Ishikawa (cell line): ENCODE results near the gene TRAIP.

Source experiments
- CEBPB ChIP-seq: IDR thresholded peaks from 2 replicates; pipeline ENCODE4 v1.6.1; 2012
- CREB1 ChIP-seq: IDR thresholded peaks from 2 replicates; pipeline ENCODE4 v1.6.1; 2012; ENCODE audit warnings: low read depth
- EGR1 ChIP-seq: IDR thresholded peaks from 2 replicates; pipeline ENCODE4 v1.6.1; 2012
- EP300 ChIP-seq: IDR thresholded peaks from 2 replicates; pipeline ENCODE4 v1.6.1; 2012; ENCODE audit warnings: borderline replicate concordance
- FOXM1 ChIP-seq: IDR thresholded peaks from 2 replicates; pipeline ENCODE4 v1.6.1; 2012; ENCODE audit warnings: low read depth, borderline replicate concordance
- NFIC ChIP-seq: IDR thresholded peaks from 2 replicates; pipeline ENCODE4 v1.6.1; 2012
- RAD21 ChIP-seq: IDR thresholded peaks from 2 replicates; pipeline ENCODE4 v1.6.1; 2012; ENCODE audit warnings: low read depth
- TAF1 ChIP-seq: IDR thresholded peaks from 2 replicates; pipeline ENCODE4 v1.6.1; 2012; ENCODE audit warnings: low read depth, mild to moderate bottlenecking
- TCF12 ChIP-seq: IDR thresholded peaks from 2 replicates; pipeline ENCODE4 v1.6.1; 2012; ENCODE audit warnings: low read depth
- TEAD4 ChIP-seq: IDR thresholded peaks from 2 replicates; pipeline ENCODE4 v1.6.1; 2012
- YY1 ChIP-seq: IDR thresholded peaks from 2 replicates; pipeline ENCODE4 v1.6.1; 2012; ENCODE audit warnings: low read depth
- ZBTB7A ChIP-seq: IDR thresholded peaks from 2 replicates; pipeline ENCODE4 v1.6.1; 2012; ENCODE audit warnings: low read depth
- TF ChIP-seq, protein P1 (sequence below): IDR thresholded peaks from 2 replicates; pipeline ENCODE4 v1.6.1; 2012
- TF ChIP-seq, protein P2 (sequence below): IDR thresholded peaks from 2 replicates; pipeline ENCODE4 v1.6.1; 2012; ENCODE audit warnings: low read depth, mild to moderate bottlenecking
- TF ChIP-seq, protein P3 (sequence below): IDR thresholded peaks from 2 replicates; pipeline ENCODE4 v1.6.1; 2012

The TRAIP gene

GRCh38 chr3:49877716-49878115 lies 21.4 kb upstream of the TRAIP start:
- TF ChIP-seq FOXM1 (no peak), TAF1 (no peak), TCF12 (no peak), CREB1 (no peak), YY1 (no peak), EGR1 (no peak), EP300 (no peak), TEAD4 (no peak), ZBTB7A (no peak), NFIC (no peak), RAD21 (no peak), CEBPB (no peak)
- TF ChIP-seq, protein P1, sequence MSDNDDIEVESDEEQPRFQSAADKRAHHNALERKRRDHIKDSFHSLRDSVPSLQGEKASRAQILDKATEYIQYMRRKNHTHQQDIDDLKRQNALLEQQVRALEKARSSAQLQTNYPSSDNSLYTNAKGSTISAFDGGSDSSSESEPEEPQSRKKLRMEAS: no peak
- TF ChIP-seq, protein P2, sequence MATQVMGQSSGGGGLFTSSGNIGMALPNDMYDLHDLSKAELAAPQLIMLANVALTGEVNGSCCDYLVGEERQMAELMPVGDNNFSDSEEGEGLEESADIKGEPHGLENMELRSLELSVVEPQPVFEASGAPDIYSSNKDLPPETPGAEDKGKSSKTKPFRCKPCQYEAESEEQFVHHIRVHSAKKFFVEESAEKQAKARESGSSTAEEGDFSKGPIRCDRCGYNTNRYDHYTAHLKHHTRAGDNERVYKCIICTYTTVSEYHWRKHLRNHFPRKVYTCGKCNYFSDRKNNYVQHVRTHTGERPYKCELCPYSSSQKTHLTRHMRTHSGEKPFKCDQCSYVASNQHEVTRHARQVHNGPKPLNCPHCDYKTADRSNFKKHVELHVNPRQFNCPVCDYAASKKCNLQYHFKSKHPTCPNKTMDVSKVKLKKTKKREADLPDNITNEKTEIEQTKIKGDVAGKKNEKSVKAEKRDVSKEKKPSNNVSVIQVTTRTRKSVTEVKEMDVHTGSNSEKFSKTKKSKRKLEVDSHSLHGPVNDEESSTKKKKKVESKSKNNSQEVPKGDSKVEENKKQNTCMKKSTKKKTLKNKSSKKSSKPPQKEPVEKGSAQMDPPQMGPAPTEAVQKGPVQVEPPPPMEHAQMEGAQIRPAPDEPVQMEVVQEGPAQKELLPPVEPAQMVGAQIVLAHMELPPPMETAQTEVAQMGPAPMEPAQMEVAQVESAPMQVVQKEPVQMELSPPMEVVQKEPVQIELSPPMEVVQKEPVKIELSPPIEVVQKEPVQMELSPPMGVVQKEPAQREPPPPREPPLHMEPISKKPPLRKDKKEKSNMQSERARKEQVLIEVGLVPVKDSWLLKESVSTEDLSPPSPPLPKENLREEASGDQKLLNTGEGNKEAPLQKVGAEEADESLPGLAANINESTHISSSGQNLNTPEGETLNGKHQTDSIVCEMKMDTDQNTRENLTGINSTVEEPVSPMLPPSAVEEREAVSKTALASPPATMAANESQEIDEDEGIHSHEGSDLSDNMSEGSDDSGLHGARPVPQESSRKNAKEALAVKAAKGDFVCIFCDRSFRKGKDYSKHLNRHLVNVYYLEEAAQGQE: no peak
- TF ChIP-seq, protein P3, sequence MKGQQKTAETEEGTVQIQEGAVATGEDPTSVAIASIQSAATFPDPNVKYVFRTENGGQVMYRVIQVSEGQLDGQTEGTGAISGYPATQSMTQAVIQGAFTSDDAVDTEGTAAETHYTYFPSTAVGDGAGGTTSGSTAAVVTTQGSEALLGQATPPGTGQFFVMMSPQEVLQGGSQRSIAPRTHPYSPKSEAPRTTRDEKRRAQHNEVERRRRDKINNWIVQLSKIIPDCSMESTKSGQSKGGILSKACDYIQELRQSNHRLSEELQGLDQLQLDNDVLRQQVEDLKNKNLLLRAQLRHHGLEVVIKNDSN: no peak

DNA sequence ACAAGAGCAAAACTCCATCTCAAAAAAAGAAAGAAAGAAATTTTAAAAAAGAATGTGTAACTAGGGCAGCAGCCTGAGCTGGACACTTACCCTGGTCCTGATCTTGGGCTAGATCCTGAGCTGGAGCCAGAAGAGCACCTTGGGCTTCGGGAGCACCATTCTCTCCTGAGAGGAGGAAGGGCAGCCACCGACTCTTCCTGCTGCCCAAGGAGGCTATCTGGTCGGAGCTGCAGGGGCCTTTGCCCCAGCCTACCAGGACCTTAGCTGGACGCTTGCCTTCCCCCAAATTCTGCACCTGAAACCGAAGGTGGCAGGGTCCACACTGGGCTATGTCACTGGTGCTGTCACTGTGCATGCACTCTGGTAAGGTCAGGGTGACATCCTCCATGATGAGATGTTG lies 20.2 kb upstream of the TRAIP start:
- TF ChIP-seq, protein P2: no peak

DNA sequence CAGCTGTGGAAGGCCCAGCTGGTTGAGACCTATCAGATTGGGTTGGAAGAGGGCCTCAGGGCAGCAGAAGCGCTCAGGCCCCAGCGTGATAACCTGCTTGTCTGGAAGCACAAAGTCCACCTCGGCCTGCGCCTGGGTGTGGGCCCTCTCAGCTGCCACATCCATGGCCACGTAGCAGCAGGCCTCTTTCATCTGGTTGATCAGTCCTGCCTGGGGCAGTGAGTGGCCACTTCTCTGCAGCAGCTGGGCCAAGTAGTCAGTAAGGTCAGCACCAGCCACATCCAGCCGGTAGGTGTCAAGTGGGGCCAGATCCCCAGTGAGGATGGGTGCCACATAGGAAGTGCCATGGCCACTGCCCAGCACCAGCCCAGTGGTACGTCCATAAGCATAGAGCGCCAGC lies 17.3 kb upstream of the TRAIP start:
- TF ChIP-seq, protein P2: no peak
- TF ChIP-seq FOXM1 (no peak), CEBPB (no peak), TAF1 (no peak), ZBTB7A (no peak), NFIC (no peak), CREB1 (no peak), EP300 (no peak), YY1 (no peak), TCF12 (no peak), EGR1 (no peak), TEAD4 (no peak), RAD21 (no peak)
- TF ChIP-seq, protein P3: no peak
- TF ChIP-seq, protein P1: no peak

DNA sequence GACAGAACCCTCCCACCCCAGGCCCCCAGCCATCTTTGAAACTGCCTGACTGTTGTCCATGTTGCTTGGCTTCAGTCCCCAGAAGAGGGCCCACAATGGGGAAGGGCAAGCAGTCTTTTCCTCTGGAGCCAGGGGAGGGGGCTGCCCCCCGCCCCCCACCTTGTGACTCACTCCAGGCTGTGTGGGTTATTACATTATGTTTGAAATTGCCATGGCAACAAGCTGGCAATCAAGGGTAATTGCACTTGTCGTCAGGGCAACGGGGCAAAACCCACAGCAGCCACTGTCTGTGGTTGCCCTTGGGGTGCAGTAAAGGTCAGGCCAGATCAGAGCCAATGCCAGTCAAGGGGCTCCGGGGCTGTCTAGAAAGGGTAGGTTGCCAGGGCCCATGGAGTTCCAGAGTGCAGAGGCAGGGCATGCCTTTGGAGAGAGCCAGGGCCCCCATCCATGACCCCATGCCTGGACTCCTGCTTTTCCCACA lies 16.5 kb upstream of the TRAIP start:
- no peak for TF ChIP-seq CEBPB

GRCh38 chr3:49871531-49872153 lies 15.3 kb upstream of the TRAIP start:
- TF ChIP-seq, protein P1: peak; percentile 73
- no peak for TF ChIP-seq YY1
- TF ChIP-seq, protein P3: peak; percentile 34; the same call in 1 of the 2 replicates
